Amniotic stem cell (primary cell): ENCODE results near the gene TXNL4B.
"Not testable (repeated sequence)": the region's sequence is repeated elsewhere in the genome, so short reads cannot be mapped to it uniquely, and the experiment has no call there.

ENCODE experiments used
- DNase-seq: peaks from one replicate; lab custom pipeline; 2025; lab: John Stamatoyannopoulos, UW

TXNL4B gene

DNA sequence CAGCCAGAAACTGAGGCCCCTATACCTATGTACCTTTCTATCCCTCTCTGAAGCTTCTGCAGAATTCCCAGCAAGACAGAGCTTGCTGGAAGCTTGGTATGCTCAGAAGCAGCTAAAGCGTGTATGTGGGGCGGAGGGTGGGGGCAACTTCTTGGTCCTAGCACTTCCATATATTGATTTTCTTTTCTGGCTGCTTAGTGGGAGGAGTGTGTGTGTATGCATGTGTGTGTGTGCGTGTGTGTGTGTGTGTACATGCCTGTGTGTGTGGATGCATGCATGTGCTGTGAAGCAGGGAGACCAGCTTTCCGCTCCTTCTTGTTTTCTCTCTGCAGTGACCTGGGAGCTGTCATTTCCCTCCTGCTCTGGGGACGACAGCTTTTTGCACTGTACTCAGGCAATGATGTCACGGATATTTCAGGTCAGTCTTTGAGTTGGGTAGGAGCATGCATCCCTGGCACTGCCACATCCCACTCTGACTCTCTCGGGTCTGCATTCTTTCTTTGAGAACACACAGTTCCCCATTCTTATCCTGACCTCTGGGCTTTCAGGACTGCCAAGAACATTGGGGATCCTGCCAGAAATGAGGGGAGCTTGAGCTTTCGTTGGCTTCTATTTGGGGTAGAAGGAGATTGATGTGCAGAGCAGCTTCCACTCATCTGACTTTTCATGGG is 19.7 kb downstream of the TXNL4B start:
- no peak for DNase-seq

GRCh38 chr16:72072514-72073342 is 20.7 kb downstream of the TXNL4B start:
- no peak for DNase-seq

GRCh38 chr16:72068930-72069329 is 24.5 kb downstream of the TXNL4B start:
- no peak for DNase-seq

GRCh38 chr16:72066747-72067146 is 26.7 kb downstream of the TXNL4B start:
- no peak for DNase-seq

GRCh38 chr16:72064361-72064894 is 29.0 kb downstream of the TXNL4B start:
- DNase-seq, result no peak

DNA sequence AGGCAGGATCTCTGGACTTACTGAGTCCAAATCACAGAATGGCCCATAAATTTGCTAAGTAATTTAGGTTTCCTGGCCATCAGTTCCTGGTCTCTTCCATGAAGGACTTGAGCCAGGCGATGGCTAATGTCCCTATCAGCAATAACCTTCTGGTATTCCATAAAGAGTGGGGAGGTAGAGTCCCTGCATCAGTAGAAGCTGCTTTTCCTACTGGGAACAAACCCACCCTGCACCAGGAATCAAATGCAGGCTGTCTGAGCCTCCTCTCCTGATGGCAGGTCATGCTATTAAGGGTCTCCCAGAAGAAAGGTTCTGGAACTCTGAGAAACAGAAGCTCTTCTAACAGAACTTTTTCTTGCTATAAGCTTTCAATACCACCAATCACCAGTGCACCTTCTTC is 31.9 kb downstream of the TXNL4B start:
- no peak for DNase-seq

DNA sequence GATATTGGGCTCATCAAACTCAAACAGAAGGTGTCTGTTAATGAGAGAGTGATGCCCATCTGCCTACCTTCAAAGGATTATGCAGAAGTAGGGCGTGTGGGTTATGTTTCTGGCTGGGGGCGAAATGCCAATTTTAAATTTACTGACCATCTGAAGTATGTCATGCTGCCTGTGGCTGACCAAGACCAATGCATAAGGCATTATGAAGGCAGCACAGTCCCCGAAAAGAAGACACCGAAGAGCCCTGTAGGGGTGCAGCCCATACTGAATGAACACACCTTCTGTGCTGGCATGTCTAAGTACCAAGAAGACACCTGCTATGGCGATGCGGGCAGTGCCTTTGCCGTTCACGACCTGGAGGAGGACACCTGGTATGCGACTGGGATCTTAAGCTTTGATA is 33.0 kb downstream of the TXNL4B start:
- no peak for DNase-seq

DNA sequence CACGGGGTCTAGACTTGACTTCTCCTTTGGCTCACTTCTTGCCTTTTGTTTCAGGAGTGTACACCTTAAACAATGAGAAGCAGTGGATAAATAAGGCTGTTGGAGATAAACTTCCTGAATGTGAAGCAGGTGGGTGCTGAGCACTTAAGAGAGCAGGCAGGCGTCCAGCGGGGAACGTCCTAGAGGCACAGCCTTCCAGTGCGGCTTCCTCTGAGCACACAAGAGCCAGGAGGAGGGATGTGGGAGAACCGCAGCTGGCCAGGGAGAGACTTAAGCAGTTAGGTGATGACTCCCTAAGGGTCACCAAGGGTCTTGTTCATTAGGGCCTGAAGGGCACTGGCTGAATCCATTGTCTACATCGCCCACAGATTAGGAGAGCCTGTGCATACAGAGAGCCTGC is 34.4 kb downstream of the TXNL4B start:
- not testable (repeated sequence) for DNase-seq

- DNase-seq, result not testable (repeated sequence)
Observed at GRCh38 chr16:72057313-72057712, 36.1 kb downstream of the TXNL4B start.

DNA sequence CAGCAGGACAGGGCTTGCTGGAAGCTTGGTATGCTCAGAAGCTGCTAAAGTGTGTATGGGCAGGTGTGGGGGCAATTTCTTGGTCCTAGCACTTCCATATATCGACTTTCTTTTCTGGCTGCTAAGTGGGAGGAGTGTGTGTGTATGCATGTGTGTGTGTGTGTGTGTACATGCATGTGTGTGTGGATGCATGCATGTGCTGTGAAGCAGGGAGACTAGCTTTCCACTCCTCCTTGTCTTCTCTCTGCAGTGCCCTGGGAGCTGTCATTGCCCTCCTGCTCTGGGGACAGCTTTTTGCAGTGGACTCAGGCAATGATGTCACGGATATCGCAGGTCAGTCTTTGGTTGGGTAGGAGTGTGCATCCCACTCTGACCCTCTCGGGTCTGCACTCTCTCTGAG is 37.5 kb downstream of the TXNL4B start:
- DNase-seq, result no peak

- not testable (repeated sequence) for DNase-seq
Observed at GRCh38 chr16:72054254-72054847, 39.1 kb downstream of the TXNL4B start, which contains the start of gene HP. Gene HP (plus strand): TSS chr16:72054505. CDS start chr16:72054653, 148 bp downstream.

GRCh38 chr16:72051818-72052217 is 41.6 kb downstream of the TXNL4B start:
- DNase-seq, result no peak

DNA sequence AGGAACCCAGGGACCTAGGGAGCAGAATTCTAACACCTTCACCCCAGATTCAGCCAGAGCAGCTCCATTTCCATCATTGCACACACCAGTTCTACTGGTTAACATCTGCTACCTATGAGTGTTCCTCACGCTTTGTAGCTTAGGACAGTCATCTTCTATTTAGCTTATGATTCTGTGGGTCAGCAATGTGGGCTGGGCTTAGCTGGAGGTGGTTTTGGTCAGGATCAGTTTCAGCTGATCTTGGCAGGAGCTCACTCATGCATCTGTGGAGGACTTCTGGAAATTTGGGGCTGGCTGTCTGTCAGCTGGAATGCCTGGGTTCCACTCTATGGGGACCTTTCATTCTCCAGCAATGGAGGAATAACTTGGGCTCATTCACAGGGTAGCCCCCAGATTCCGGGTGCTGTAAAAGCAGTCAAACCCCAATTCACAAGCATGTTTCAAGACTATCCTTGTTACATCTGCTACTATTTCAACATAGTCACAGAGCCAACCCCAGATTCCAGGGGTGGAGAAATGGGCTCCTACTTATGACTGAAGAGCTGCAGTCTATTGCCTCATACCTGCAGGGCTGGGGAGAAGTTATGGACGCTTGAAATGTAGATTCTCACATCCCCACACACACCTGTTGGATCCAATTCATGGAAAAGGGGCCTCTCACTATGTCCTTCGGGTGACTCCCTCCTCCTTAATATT is 42.5 kb downstream of the TXNL4B start:
- no peak for DNase-seq

DNA sequence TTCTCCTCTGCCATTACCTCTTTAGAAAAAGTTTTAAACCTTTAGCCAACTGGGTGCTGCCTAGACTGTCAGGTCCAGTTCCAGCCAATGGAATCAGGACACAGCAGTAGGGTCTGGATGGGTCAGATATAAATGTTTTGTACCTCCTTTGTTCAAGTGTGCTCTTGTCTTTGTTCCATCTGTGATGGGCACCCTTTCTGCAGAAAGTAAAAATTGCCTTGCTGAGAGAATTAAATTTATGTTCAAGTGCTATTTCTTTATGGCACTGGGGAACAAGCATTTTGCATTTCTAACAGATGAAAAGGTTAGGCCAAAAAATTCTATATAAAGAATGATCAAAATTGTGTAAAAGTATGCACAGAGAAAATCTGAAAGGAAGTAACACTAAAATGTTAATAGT is 44.3 kb downstream of the TXNL4B start:
- no peak for DNase-seq

- no peak for DNase-seq
Observed at GRCh38 chr16:72044825-72045359, 48.5 kb downstream of the TXNL4B start.

GRCh38 chr16:72044296-72044695 is 49.1 kb downstream of the TXNL4B start:
- DNase-seq, result no peak

- no peak for DNase-seq
Observed at GRCh38 chr16:72043539-72043938, 49.9 kb downstream of the TXNL4B start.

- no peak for DNase-seq
Observed at GRCh38 chr16:72043058-72043457, 50.4 kb downstream of the TXNL4B start.

GRCh38 chr16:72042157-72042660 is 51.2 kb downstream of the TXNL4B start:
- DNase-seq, result no peak

- DNase-seq, result no peak
Observed at GRCh38 chr16:72036098-72036497, 57.3 kb downstream of the TXNL4B start.
